ENCODE measurements around the gene KRTAP4-8.
A peak's percentile ranks its signal among the peaks of the same experiment; 100 is the strongest.
"Not testable (repeated sequence)": the region's sequence is repeated elsewhere in the genome, so short reads cannot be mapped to it uniquely, and the experiment has no call there.

KRTAP4-8 gene

DNA sequence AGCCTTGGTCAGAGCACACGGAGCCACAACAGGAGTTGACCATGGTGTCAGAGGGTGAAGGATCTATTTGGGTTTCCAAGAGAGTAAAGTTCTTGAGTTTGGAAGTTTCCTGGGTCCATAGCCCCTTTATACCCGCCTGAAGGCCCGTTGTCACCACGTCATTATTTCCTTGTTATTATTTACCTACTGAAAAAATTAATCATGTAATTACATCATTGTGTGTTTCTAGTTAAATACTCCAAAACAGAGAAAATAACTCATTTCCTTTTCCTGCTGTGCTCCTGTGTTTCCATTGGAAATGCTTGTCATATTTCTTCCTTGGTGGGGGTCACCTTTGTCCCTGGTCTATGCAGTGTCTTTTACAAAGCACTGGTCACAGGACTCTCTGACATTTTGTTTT is at the start of gene KRTAP4-8:
TSS of gene KRTAP4-8 (minus strand) at position 101 of the 400 bp plus-strand sequence. CDS start at position 43, 58 bp downstream.
- DNase-seq (ENCODE audit: low read depth), result no peak
- TF ChIP-seq CTCF (IDR thresholded peaks at IDR 0.05; ENCODE audit: insufficient read depth, low read depth, low read length, missing control alignments), result no peak
- H3K4me3 ChIP-seq (ENCODE audit: low read length), result no peak within 1 kb of the TSS

- no peak for DNase-seq (ENCODE audit: low read depth)
- TF ChIP-seq CTCF (IDR thresholded peaks at IDR 0.05; ENCODE audit: insufficient read depth, low read depth, low read length, missing control alignments), result no peak
- no peak overlapping the region for H3K4me3 ChIP-seq (ENCODE audit: low read length)
These were observed 47.3 kb upstream of the KRTAP4-8 start for GRCh38 chr17:41145261-41145660.

DNA sequence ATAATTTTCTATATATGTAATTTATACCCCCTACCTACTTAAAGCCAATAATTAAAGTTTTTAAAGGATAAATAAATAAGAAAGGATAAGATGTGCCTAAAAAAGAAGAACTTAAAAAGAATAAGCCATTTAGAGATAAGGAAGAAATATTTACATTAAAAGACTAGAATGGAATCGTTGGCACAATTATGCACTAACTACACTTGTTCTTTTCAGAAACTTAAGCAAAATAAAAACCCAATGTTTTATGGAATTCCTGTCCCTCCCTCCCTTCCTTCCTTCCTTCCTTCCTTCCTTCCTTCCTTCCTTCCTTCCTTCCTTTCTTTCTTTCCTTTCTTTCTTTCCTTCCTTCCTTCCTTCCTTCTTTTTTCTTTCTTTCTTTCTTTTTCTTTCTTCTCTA is 46.9 kb upstream of the KRTAP4-8 start:
- DNase-seq (ENCODE audit: low read depth), result no peak
- no peak for TF ChIP-seq CTCF (IDR thresholded peaks at IDR 0.05; ENCODE audit: insufficient read depth, low read depth, low read length, missing control alignments)
- no peak overlapping the region for H3K4me3 ChIP-seq (ENCODE audit: low read length)

DNA sequence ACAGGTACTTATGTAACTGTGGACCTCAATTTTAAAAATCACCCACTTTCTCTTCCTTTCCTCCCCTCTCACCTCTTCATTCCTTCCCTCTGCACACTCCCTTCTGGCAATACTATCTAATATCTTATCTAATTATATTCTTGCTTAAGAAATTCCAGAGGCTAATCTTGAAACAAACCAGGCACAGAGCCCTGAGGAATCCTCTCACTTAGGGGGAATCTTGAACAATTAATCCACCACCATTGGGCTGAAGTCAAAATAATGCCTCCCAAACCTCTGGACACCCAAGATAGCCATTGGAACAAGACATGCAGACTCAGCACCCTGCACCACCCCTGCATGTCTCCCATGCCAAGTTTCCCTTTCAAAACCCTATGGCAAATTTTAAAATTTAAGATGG is 43.4 kb upstream of the KRTAP4-8 start:
- TF ChIP-seq CTCF (IDR thresholded peaks at IDR 0.05; ENCODE audit: insufficient read depth, low read depth, low read length, missing control alignments), result no peak
- DNase-seq (ENCODE audit: low read depth), result no peak
- no peak overlapping the region for H3K4me3 ChIP-seq (ENCODE audit: low read length)

DNA sequence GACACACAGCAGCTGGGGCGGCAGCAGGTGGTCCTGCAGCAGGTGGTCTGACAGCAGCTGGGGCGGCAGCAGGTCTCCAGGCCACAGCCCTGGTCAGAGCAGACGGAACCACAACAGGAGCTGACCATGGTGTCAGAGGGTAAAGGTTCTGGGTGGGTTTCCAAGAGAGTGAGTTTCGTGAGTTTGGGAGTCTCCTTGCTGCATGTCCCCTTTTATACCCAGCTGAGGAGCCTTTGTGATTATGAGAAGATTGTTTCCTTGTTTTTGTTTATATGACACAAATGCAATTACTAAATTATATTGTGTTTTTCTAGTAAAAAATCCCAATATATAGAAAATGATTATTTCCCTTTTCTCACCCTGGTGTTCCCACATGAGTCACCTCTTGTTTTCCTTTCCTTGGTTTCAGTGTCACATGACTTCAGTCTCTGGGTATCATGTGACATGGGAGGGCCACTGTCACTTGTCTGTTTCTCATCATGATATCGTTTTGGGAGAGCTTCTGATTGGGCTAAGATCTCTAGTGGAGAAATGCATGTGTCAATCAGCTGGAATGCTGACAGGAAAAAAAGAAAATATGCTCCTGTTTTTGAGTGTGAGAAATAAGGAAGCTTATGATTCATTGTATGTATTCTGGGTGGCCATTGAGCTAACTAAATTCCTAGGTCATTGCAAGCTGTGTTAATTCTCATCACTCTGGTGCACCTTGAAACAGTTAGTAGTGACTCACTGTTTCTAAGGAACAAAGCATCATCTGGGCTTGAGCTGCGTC is 42.6 kb upstream of the KRTAP4-8 start, which contains the start of gene KRTAP4-6:
TSS of gene KRTAP4-6 (minus strand) at position 185 of the 772 bp plus-strand sequence. CDS start at position 128, 57 bp downstream.
- DNase-seq (ENCODE audit: low read depth), result peak; percentile 96
- no peak within 1 kb of the TSS for H3K4me3 ChIP-seq (ENCODE audit: low read length)
- TF ChIP-seq CTCF (IDR thresholded peaks at IDR 0.05; ENCODE audit: insufficient read depth, low read depth, low read length, missing control alignments), result no peak

DNA sequence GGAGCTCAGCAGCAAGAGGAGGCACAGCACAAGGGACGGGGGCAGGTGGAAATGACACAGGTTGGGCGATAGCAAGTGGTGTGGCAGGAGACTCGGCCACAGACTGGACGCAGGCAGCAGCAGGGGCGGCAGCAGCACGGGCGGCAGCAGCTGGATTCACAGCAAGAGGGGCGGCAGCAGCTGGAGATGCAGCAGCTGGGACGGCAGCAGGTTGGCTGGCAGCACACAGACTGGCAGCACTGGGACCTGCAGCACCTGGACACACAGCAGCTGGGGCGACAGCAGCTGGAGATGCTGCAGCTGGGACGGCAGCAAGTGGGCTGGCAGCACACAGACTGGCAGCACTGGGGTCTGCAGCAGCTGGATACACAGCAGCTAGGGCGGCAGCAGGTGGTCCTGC is 41.9 kb upstream of the KRTAP4-8 start:
- not testable (repeated sequence) for DNase-seq (ENCODE audit: low read depth); H3K4me3 ChIP-seq (ENCODE audit: low read length)

DNA sequence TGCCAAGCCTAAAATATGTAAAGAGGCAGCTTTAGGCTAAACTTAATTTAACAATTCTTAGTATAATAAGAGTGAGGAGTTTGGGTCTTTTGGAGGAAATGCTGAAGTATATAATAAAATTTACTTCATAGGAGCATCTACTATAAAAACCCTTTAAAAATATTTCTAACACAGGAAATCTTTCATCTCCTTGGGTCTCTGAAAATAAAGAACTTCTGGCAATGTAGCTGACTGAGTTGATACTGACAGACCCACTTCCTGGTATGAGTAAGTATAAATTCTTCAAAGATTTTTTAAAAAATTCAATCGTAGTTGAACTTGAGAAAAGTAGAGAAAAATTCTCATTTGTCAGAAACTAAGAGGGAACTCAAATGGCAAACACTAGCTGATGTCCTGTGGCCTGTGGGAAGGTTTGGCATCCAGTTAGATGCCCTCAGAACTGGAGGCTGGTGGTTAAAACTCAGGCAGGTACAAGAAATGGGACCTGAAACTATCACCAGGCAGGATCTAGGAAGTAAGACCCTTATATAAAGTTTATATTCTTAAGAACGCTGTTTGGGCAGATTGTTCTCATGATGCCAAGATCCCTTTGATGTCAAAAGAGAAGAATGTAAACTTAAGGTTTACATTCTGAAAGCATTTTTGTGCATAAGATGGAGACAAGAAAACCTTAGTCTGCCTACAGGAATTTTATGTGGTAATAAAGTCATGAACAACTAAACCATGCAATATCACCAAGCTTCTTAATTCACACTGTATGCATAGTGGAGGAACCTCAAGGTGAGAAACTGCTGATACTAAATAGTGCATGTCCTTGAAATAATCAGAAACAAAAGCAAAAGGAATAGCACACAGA is 36.2 kb upstream of the KRTAP4-8 start:
- peak; percentile 15 for DNase-seq (ENCODE audit: low read depth)
- no peak overlapping the region for H3K4me3 ChIP-seq (ENCODE audit: low read length)
- no peak for TF ChIP-seq CTCF (IDR thresholded peaks at IDR 0.05; ENCODE audit: insufficient read depth, low read depth, low read length, missing control alignments)
